Hepatocyte (in vitro differentiated cells): ENCODE data around the gene CRBN. TPM values are rescaled to one million over a fixed set of nuclear protein-coding genes. Genes with fewer than 3 reads are reported as not detected.

Source experiments
- DNase-seq: peaks from one replicate; pipeline ENCODE4 v3.0.0-alpha.2; 2016; ENCODE audit warnings: low spot score
- H2AFZ ChIP-seq: fragments of 200-600 bp; sonication (generic); 2 replicates; pipeline ENCODE4 v1.6.0; 2016; ENCODE audit warnings: antibody characterized with exemption, mild to moderate bottlenecking
- H3K27ac ChIP-seq: fragments of 200-600 bp; sonication (generic); 2 replicates; pipeline ENCODE4 v1.5.1; 2016; ENCODE audit warnings: mild to moderate bottlenecking
- H3K27me3 ChIP-seq: fragments of 200-600 bp; sonication (generic); 2 replicates; pipeline ENCODE4 v1.6.1; 2016
- H3K36me3 ChIP-seq: fragments of 200-600 bp; sonication (generic); replicated peaks from 2 replicates; pipeline ENCODE4 v1.5.1; 2016; ENCODE audit warnings: low read depth; ENCODE audit not compliant: insufficient read depth
- H3K4me1 ChIP-seq: fragments of 200-600 bp; sonication (generic); 2 replicates; pipeline ENCODE4 v1.5.1; 2016; ENCODE audit warnings: mild to moderate bottlenecking, moderate library complexity; ENCODE audit not compliant: insufficient read depth
- H3K4me2 ChIP-seq: fragments of 200-600 bp; sonication (generic); 2 replicates; pipeline ENCODE4 v1.6.0; 2016
- H3K4me3 ChIP-seq: fragments of 200-600 bp; sonication (generic); 2 replicates; pipeline ENCODE4 v1.5.1; 2016; ENCODE audit warnings: mild to moderate bottlenecking
- H3K79me2 ChIP-seq: fragments of 200-600 bp; sonication (generic); 2 replicates; pipeline ENCODE4 v1.6.0; 2017; ENCODE audit warnings: mild to moderate bottlenecking
- H3K9me2 ChIP-seq: fragments of 200-600 bp; sonication (generic); replicated peaks from 2 replicates; pipeline ENCODE4 v1.6.0; 2017; ENCODE audit warnings: mild to moderate bottlenecking; ENCODE audit not compliant: insufficient read depth
- H3K9me3 ChIP-seq: fragments of 200-600 bp; sonication (generic); 2 replicates; pipeline ENCODE4 v1.5.1; 2016; ENCODE audit warnings: low read depth, mild to moderate bottlenecking
- H4K20me1 ChIP-seq: fragments of 200-600 bp; sonication (generic); 2 replicates; pipeline ENCODE4 v1.6.0; 2016; ENCODE audit warnings: mild to moderate bottlenecking; ENCODE audit not compliant: insufficient read depth, poor library complexity, severe bottlenecking
- CTCF ChIP-seq: fragments of 200-600 bp; sonication (generic); IDR thresholded peaks from 2 replicates; pipeline ENCODE4 v1.5.1; 2016; ENCODE audit warnings: antibody characterized with exemption, mild to moderate bottlenecking; ENCODE audit not compliant: poor library complexity
- EZH2 ChIP-seq: fragments of 200-600 bp; sonication (generic); IDR thresholded peaks from 2 replicates; pipeline ENCODE4 v1.6.1; 2016; ENCODE audit warnings: antibody characterized with exemption, mild to moderate bottlenecking, borderline replicate concordance
- EZH2phosphoT487 ChIP-seq: fragments of 200-600 bp; sonication (generic); IDR thresholded peaks from one replicate; pipeline ENCODE4 v1.6.1; 2018; ENCODE audit warnings: antibody characterized with exemption, mild to moderate bottlenecking, low read depth, moderate library complexity; ENCODE audit not compliant: unreplicated experiment, severe bottlenecking
- WGBS: methylation state at CpG from one replicate; pipeline ENCODE4 v1.1.6; 2016; ENCODE audit warnings: low lambda C conversion rate; ENCODE audit errors: missing lambda C conversion rate; 5-methylcytosine and 5-hydroxymethylcytosine counted together
- polyA plus RNA-seq: library from polyadenylated mRNA; unstranded; fragments of >200 nt; fragmentation: Nextera tagmentation; extraction: Ambion mirVana; gene quantifications from 2 replicates; pipeline ENCODE4 v1.2.1, GENCODE V29; 2016
- total RNA-seq: library from RNA; depleted of rRNA; stranded (reverse); fragments of >200 nt; gene quantifications from 2 replicates; pipeline ENCODE4 v1.2.3, GENCODE V29; 2014

CRBN gene
- total and polyA plus RNA-seq, 2 experiments from 2014 or later = 29.8 to 62.7 TPM

DNA sequence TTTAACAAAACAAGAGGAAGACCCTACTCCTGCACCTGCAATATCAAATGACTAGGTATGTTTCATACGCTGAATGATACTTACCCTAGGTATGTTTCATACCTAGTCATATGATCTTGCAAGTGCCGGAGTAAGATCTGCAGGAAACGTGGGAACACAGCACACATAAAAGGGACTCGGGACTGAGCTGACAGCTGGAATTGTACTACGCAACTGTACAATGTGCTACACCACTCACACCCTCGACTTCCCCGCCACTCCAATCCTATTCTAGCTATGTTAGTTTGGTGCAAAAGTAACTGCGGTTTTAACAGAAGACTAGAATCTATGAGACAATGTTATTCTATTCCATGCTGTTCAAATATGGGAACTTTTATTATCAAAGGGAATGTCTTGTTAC lies 22.0 kb downstream of the CRBN start:
- Histone ChIP-seq H2AFZ (no peak overlapping the region), H3K4me2 (no peak overlapping the region), H3K27ac (no peak overlapping the region), H3K9me2 (no peaks in the 10 kb centered on the region), H4K20me1 (peaks cover 2% of the 10 kb centered on the region), H3K79me2 (no peaks in the 10 kb centered on the region), H3K9me3 (no peaks in the 10 kb centered on the region), H3K4me1 (no peaks in the 10 kb centered on the region), H3K27me3 (no peaks in the 10 kb centered on the region), H3K36me3 (peaks cover 8% of the 10 kb centered on the region), H3K4me3 (no peak overlapping the region)
- 94% methylated on average over 8 of the region's 8 CpGs for WGBS
- TF ChIP-seq EZH2 = no peak
- no peak for TF ChIP-seq EZH2phosphoT487
- TF ChIP-seq CTCF = no peak
- DNase-seq = no peak

GRCh38 chr3:3154879-3155610 lies 24.4 kb downstream of the CRBN start:
- Histone ChIP-seq H3K36me3 (peaks cover 8% of the 10 kb centered on the region), H3K27me3 (no peaks in the 10 kb centered on the region), H3K9me2 (no peaks in the 10 kb centered on the region), H3K27ac (no peak overlapping the region), H4K20me1 (peaks cover 2% of the 10 kb centered on the region), H3K9me3 (no peaks in the 10 kb centered on the region), H3K4me1 (no peaks in the 10 kb centered on the region), H3K79me2 (no peaks in the 10 kb centered on the region), H2AFZ (no peak overlapping the region), H3K4me2 (no peak overlapping the region), H3K4me3 (no peak overlapping the region)
- no peak for DNase-seq
- TF ChIP-seq EZH2phosphoT487 (no peak), EZH2 (no peak), CTCF (no peak)
- 95% methylated on average over 5 of the region's 5 CpGs for WGBS

DNA sequence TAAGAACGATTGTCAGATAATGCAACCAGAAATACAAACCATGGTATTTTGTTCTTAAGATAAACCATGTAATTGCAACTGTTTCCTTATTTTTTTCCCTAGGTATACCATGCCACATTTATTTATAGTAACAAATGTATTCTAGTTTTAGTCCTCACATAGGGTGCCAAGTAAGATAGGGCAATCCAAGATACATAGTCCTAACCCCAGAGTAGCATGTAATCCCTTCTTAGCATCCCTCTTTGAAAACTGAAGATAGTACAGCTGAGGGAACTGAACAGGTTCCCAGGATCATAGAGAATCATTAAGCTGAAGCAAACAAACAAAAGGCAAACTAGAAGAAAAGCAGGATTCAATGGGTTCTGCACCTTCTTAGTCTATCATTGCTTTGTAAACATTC lies 28.0 kb downstream of the CRBN start:
- 100% methylated on average over 1 of the region's 1 CpG for WGBS
- TF ChIP-seq EZH2phosphoT487 (no peak), CTCF (no peak), EZH2 (no peak)
- no peak overlapping the region for H2AFZ ChIP-seq
- H3K9me3 ChIP-seq = no peaks in the 10 kb centered on the region
- no peak overlapping the region for H3K4me3 ChIP-seq
- no peaks in the 10 kb centered on the region for H3K79me2 ChIP-seq
- H4K20me1 ChIP-seq = peaks cover 2% of the 10 kb centered on the region
- H3K4me1 ChIP-seq = no peaks in the 10 kb centered on the region
- no peak for DNase-seq
- H3K27ac ChIP-seq = no peak overlapping the region
- H3K9me2 ChIP-seq = no peaks in the 10 kb centered on the region
- no peaks in the 10 kb centered on the region for H3K27me3 ChIP-seq
- no peak overlapping the region for H3K4me2 ChIP-seq
- H3K36me3 ChIP-seq = peaks cover 8% of the 10 kb centered on the region

- Histone ChIP-seq H3K4me1 (no peaks in the 10 kb centered on the region), H3K9me2 (no peaks in the 10 kb centered on the region), H3K27me3 (no peaks in the 10 kb centered on the region), H3K79me2 (no peaks in the 10 kb centered on the region), H3K4me3 (no peak overlapping the region), H3K27ac (no peak overlapping the region), H3K36me3 (peaks cover 8% of the 10 kb centered on the region), H4K20me1 (peaks cover 2% of the 10 kb centered on the region), H3K4me2 (no peak overlapping the region), H3K9me3 (no peaks in the 10 kb centered on the region), H2AFZ (no peak overlapping the region)
- DNase-seq = no peak
- WGBS = 97% methylated on average over 1 of the region's 1 CpG
- no peak for TF ChIP-seq EZH2phosphoT487
- TF ChIP-seq EZH2 = no peak
- no peak for TF ChIP-seq CTCF
Measured at GRCh38 chr3:3149560-3149959, 29.9 kb downstream of the CRBN start.
